Liver (tissue), 3 donors: ENCODE measurements around the gene SLIT1.

Experiments used
- EGR1 ChIP-seq, 2 donors: IDR thresholded peaks; 2 replicates each; pipeline ENCODE4 v1.6.1; 2016 to 2018; ENCODE audit warnings: antibody characterized with exemption in 2 of 2, low read depth in 2 of 2
- JUND ChIP-seq, 2 donors: IDR thresholded peaks; 2 replicates each; pipeline ENCODE4 v1.6.1; 2016; ENCODE audit warnings: antibody characterized with exemption in 2 of 2
- NR2F2 ChIP-seq: IDR thresholded peaks from 2 replicates; pipeline ENCODE4 v1.6.1; 2016; ENCODE audit warnings: antibody characterized with exemption
- RAD21 ChIP-seq, 2 donors: IDR thresholded peaks; 2 replicates each; pipeline ENCODE4 v1.6.1; 2016; ENCODE audit warnings: antibody characterized with exemption in 2 of 2, mild to moderate bottlenecking in 2 of 2
- SP1 ChIP-seq: IDR thresholded peaks from 2 replicates; pipeline ENCODE4 v1.6.1; 2018; ENCODE audit warnings: antibody characterized with exemption, mild to moderate bottlenecking
- TAF1 ChIP-seq: conservative IDR thresholded peaks from 2 replicates; pipeline ENCODE4 v1.6.1; 2016; ENCODE audit warnings: antibody characterized with exemption, mild to moderate bottlenecking
- YY1 ChIP-seq: IDR thresholded peaks from 2 replicates; pipeline ENCODE4 v1.6.1; 2016; ENCODE audit warnings: antibody characterized with exemption, mild to moderate bottlenecking
- TF ChIP-seq, protein P1 (sequence below): IDR thresholded peaks from 2 replicates; pipeline ENCODE4 v1.6.1; 2016; ENCODE audit warnings: antibody characterized with exemption
- TF ChIP-seq, protein P2 (sequence below): fragments of 150-350 bp; IDR thresholded peaks from 2 replicates; pipeline ENCODE4 v1.5.1; 2017; ENCODE audit warnings: improper control_type of control experiment, low read depth, low read length; ENCODE audit not compliant: missing input control
- TF ChIP-seq, protein P3 (sequence below): IDR thresholded peaks from 2 replicates; pipeline ENCODE4 v1.6.1; 2016; ENCODE audit warnings: antibody characterized with exemption
- TF ChIP-seq, protein P4 (sequence below): IDR thresholded peaks from 2 replicates; pipeline ENCODE4 v1.6.1; 2016; ENCODE audit warnings: antibody characterized with exemption
- donor health status: healthy.
- donor health status: healthy.

DNA sequence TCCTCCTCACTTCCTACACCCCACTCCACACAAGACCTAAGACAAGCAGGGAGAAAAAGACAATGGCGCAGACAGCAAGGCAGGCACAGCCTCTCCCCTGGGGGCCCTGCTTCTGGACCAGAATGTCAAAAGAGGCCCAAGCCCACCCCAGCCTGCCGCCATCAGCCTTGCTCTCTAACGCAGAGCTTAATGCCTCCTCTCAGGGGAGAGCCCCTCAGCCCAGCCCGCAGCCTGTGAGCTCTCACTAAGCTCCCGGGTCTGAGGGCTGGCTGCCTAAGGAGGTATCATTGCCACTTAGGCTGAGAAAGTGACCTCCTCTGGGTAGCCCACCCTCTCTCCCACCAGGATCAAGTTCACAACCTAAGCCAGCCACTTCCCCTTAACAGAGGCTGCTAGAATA, 16.7 kb downstream of the SLIT1 start:
- TF ChIP-seq, protein P1, sequence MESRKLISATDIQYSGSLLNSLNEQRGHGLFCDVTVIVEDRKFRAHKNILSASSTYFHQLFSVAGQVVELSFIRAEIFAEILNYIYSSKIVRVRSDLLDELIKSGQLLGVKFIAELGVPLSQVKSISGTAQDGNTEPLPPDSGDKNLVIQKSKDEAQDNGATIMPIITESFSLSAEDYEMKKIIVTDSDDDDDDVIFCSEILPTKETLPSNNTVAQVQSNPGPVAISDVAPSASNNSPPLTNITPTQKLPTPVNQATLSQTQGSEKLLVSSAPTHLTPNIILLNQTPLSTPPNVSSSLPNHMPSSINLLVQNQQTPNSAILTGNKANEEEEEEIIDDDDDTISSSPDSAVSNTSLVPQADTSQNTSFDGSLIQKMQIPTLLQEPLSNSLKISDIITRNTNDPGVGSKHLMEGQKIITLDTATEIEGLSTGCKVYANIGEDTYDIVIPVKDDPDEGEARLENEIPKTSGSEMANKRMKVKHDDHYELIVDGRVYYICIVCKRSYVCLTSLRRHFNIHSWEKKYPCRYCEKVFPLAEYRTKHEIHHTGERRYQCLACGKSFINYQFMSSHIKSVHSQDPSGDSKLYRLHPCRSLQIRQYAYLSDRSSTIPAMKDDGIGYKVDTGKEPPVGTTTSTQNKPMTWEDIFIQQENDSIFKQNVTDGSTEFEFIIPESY, result no peak
- TF ChIP-seq, protein P2, sequence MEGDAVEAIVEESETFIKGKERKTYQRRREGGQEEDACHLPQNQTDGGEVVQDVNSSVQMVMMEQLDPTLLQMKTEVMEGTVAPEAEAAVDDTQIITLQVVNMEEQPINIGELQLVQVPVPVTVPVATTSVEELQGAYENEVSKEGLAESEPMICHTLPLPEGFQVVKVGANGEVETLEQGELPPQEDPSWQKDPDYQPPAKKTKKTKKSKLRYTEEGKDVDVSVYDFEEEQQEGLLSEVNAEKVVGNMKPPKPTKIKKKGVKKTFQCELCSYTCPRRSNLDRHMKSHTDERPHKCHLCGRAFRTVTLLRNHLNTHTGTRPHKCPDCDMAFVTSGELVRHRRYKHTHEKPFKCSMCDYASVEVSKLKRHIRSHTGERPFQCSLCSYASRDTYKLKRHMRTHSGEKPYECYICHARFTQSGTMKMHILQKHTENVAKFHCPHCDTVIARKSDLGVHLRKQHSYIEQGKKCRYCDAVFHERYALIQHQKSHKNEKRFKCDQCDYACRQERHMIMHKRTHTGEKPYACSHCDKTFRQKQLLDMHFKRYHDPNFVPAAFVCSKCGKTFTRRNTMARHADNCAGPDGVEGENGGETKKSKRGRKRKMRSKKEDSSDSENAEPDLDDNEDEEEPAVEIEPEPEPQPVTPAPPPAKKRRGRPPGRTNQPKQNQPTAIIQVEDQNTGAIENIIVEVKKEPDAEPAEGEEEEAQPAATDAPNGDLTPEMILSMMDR, result no peak
- TF ChIP-seq TAF1 (no peak), JUND (IDR thresholded peaks at IDR 0.05) (no peak), YY1 (no peak), RAD21 (IDR thresholded peaks at IDR 0.05) (no peak), SP1 (no peak), EGR1 (IDR thresholded peaks at IDR 0.05; ENCODE audit: low read depth in 2 of 2) (no peak), NR2F2 (no peak)
- TF ChIP-seq, protein P3, sequence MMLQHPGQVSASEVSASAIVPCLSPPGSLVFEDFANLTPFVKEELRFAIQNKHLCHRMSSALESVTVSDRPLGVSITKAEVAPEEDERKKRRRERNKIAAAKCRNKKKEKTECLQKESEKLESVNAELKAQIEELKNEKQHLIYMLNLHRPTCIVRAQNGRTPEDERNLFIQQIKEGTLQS, result no peak
- TF ChIP-seq, protein P4, sequence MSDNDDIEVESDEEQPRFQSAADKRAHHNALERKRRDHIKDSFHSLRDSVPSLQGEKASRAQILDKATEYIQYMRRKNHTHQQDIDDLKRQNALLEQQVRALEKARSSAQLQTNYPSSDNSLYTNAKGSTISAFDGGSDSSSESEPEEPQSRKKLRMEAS, result no peak
